A673 (cell line): Measurements from ENCODE around the gene E2F1. TPM values are rescaled to one million over a fixed set of nuclear protein-coding genes. Genes with fewer than 3 reads are reported as not detected.

Source experiments
- BruUV-seq: library from RNA; stranded (reverse); fragments of 400-500 nt; replicated peaks from 2 replicates; lab custom pipeline; 2021; lab: Mats Ljungman, UMichigan
- CTCF ChIA-PET: fragments of 300-600 bp; sonication (Branson Sonifier 250); formaldehyde crosslinking; loops from one replicate; lab custom pipeline; 2022; ENCODE audit warnings: antibody characterized with exemption; lab: Charles Lee
- POLR2A ChIA-PET: fragments of 300-600 bp; sonication (Branson Sonifier 250); formaldehyde crosslinking; loops from one replicate; lab custom pipeline; 2022; ENCODE audit warnings: antibody characterized with exemption; ENCODE audit not compliant: low non-redundant PET; lab: Charles Lee
- DNase-seq: peaks from one replicate; pipeline ENCODE4 v3.0.0-alpha.2; 2015; ENCODE audit warnings: low spot score
- H3K27ac ChIP-seq: fragments of 200-600 bp; sonication (generic); 2 replicates; pipeline ENCODE4 v1.5.1; 2016; ENCODE audit warnings: mixed run types, low read depth, mild to moderate bottlenecking, mixed read lengths, antibody characterized with exemption, low read length; ENCODE audit not compliant: poor library complexity, severe bottlenecking
- H3K27me3 ChIP-seq: fragments of 200-600 bp; sonication (generic); replicated peaks from 2 replicates; pipeline ENCODE4 v1.6.1; 2017; ENCODE audit warnings: mixed run types, low read depth, mild to moderate bottlenecking, mixed read lengths, antibody characterized with exemption, low read length; ENCODE audit not compliant: insufficient read depth, poor library complexity
- H3K36me3 ChIP-seq: fragments of 200-600 bp; sonication (generic); 2 replicates; pipeline ENCODE4 v1.6.1; 2016; ENCODE audit warnings: mixed run types, mild to moderate bottlenecking, mixed read lengths, antibody characterized with exemption, low read length; ENCODE audit not compliant: insufficient read depth, poor library complexity, severe bottlenecking
- H3K4me1 ChIP-seq: fragments of 200-600 bp; sonication (generic); 2 replicates; pipeline ENCODE4 v1.6.1; 2017; ENCODE audit warnings: mixed run types, mild to moderate bottlenecking, mixed read lengths, antibody characterized with exemption, low read length; ENCODE audit not compliant: insufficient read depth, poor library complexity, severe bottlenecking
- H3K4me3 ChIP-seq: fragments of 200-600 bp; sonication (generic); 2 replicates; pipeline ENCODE4 v1.5.1; 2016; ENCODE audit warnings: low read depth, mixed run types, mild to moderate bottlenecking, mixed read lengths, low read length; ENCODE audit not compliant: poor library complexity, severe bottlenecking
- H3K9me3 ChIP-seq: fragments of 200-600 bp; sonication (generic); 2 replicates; pipeline ENCODE4 v1.6.1; 2016; ENCODE audit warnings: mixed run types, low read depth, mild to moderate bottlenecking, mixed read lengths, antibody characterized with exemption, low read length; ENCODE audit not compliant: poor library complexity, severe bottlenecking
- EZH2 ChIP-seq: fragments of 200-600 bp; sonication (generic); IDR thresholded peaks from 2 replicates; pipeline ENCODE4 v1.6.1; 2017; ENCODE audit warnings: borderline replicate concordance, low read depth, mild to moderate bottlenecking, mixed read lengths, antibody characterized with exemption, low read length; ENCODE audit not compliant: poor library complexity, severe bottlenecking
- intact Hi-C: fragments of 100-400 bp; cut with micrococcal nuclease; formaldehyde crosslinking; loops from one replicate; pipeline ENCODE4 v1.10.0; 2022; ENCODE audit not compliant: unreplicated experiment
- total RNA-seq: library from RNA; stranded (reverse); gene quantifications from 2 replicates; pipeline ENCODE4 v1.2.3, GENCODE V29; 2021
- TF ChIP-seq, protein P1 (sequence below): fragments of 300-800, 200-600 bp; sonication (generic); conservative IDR thresholded peaks from 2 replicates; pipeline ENCODE4 v1.5.1; 2017; ENCODE audit warnings: low read depth, mild to moderate bottlenecking, antibody characterized with exemption, low read length, moderate library complexity, mixed read lengths

E2F1 gene
- total RNA-seq, 1 experiment from 2014 or later, result 86.0 TPM

DNA sequence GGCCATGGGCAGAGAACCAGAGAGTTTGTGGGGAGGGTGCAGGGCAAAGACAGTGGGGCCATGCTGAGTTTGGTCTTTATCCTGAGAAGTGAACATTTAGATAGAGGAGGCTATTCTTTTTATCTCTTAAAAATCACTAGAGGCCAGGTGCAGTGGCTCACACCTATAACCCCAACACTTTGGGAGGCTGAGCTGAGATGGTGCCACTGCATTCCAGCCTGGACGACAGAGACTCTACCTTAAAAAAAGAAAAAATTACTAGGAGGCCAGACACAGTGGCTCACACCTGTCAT, 25.2 kb upstream of the E2F1 start:
- no peak for TF ChIP-seq EZH2
- TF ChIP-seq, protein P1, sequence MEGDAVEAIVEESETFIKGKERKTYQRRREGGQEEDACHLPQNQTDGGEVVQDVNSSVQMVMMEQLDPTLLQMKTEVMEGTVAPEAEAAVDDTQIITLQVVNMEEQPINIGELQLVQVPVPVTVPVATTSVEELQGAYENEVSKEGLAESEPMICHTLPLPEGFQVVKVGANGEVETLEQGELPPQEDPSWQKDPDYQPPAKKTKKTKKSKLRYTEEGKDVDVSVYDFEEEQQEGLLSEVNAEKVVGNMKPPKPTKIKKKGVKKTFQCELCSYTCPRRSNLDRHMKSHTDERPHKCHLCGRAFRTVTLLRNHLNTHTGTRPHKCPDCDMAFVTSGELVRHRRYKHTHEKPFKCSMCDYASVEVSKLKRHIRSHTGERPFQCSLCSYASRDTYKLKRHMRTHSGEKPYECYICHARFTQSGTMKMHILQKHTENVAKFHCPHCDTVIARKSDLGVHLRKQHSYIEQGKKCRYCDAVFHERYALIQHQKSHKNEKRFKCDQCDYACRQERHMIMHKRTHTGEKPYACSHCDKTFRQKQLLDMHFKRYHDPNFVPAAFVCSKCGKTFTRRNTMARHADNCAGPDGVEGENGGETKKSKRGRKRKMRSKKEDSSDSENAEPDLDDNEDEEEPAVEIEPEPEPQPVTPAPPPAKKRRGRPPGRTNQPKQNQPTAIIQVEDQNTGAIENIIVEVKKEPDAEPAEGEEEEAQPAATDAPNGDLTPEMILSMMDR, result no peak
- no peak for DNase-seq
- CTCF ChIA-PET, result no interaction called here
- Histone ChIP-seq H3K36me3 (no peaks in the 10 kb centered on the region), H3K9me3 (no peaks in the 10 kb centered on the region), H3K27me3 (no peaks in the 10 kb centered on the region), H3K4me1 (no peaks in the 10 kb centered on the region), H3K27ac (no peak overlapping the region), H3K4me3 (no peak overlapping the region)
- POLR2A ChIA-PET, result no interaction called here
- intact Hi-C loops, result no loop called here
- BruUV-seq, result no TSS peak

DNA sequence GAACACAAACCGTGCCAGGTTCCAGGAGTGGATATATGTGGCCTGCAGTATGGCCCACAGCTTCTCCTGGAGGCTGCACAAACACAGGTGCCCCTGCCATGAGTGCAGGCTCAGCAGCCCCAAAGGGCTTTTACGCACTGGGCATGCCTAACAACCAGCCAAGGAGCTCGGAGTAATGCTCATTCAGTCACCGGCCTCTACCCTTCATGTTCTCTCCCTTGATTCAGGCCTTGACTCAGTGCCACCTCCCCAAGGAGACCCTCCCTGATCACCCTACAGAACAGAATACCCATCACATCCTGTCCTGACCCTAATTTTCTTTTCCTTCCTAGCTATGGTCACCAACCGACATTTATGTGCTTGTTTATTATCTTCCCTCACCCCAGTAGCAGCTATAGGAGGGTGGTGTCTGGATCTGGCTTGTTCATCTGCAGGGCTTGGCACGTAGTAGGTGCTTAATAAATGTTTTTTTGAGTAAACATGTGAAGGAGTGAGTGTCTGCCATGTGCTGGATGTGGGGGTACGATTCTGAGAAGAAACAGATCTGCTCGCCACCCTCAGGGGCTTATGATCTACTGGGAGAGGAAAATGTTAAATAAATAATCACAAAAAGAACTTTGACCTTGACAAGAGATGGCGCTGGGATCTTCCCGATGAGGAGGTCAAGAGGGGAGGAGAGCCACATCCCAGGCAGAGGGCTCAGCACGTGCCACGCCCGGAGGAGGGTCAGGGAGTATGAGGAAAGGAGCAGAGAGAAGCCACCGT, 24.7 kb upstream of the E2F1 start:
- no peak overlapping the region for H3K27ac ChIP-seq
- no peaks in the 10 kb centered on the region for H3K4me1 ChIP-seq
- TF ChIP-seq EZH2, result no peak
- TF ChIP-seq, protein P1, result no peak
- H3K9me3 ChIP-seq, result no peaks in the 10 kb centered on the region
- intact Hi-C loops, result no loop called here
- no TSS peak for BruUV-seq
- no peak overlapping the region for H3K4me3 ChIP-seq
- H3K36me3 ChIP-seq, result no peaks in the 10 kb centered on the region
- DNase-seq, result no peak
- ChIA-PET CTCF (no interaction called here), POLR2A (no interaction called here)
- no peaks in the 10 kb centered on the region for H3K27me3 ChIP-seq

DNA sequence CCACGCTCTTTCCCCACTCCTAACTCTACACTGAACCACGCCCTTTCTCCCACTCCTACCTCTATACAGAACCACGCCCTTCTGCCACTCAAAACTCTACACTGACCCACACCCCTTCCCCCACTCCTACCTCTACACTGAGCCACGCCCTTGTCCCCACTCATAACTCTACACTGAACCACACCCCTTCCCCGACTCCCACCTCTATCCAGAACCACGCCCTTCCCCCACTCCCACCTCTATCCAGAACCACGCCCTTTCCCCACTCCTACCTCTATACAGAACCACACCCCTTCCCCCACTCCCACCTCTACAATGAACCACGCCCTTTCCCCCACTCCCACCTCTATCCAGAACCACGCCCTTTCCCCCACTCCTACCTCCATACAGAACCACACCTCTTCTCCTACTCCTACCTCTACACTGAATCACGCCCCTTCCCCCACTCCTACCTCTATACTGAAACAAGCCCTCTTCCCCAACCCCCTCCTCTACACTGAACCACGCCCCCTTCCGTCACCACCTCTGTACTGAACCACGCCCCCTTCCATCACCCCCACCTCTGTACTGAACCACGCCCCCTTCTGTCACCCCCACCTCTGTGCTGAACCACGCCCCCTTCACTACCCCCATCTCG, 23.8 kb upstream of the E2F1 start:
- H3K36me3 ChIP-seq, result no peaks in the 10 kb centered on the region
- H3K4me3 ChIP-seq, result no peak overlapping the region
- ChIA-PET CTCF (no interaction called here), POLR2A (no interaction called here)
- H3K4me1 ChIP-seq, result no peaks in the 10 kb centered on the region
- no peak overlapping the region for H3K27ac ChIP-seq
- no peaks in the 10 kb centered on the region for H3K9me3 ChIP-seq
- TF ChIP-seq EZH2, result no peak
- TF ChIP-seq, protein P1, result no peak
- H3K27me3 ChIP-seq, result no peaks in the 10 kb centered on the region
- no peak for DNase-seq
- BruUV-seq, result no TSS peak
- intact Hi-C loops, result no loop called here
